ENCODE results near the gene ST8SIA6.
"Not testable (repeated sequence)": the region's sequence is repeated elsewhere in the genome, so short reads cannot be mapped to it uniquely, and the experiment has no call there.

Gene ST8SIA6

GRCh38 chr10:17456032-17456548, 1.7 kb upstream of the ST8SIA6 start:
- no peak for DNase-seq

- no peak for DNase-seq
Measured at GRCh38 chr10:17455015-17455520, 673 bp upstream of the ST8SIA6 start.

GRCh38 chr10:17453373-17454091, 863 bp downstream of the ST8SIA6 start:
- peak; percentile 83 for DNase-seq

GRCh38 chr10:17453035-17453372, 1.4 kb downstream of the ST8SIA6 start:
- no peak for DNase-seq

GRCh38 chr10:17452060-17452841, 2.1 kb downstream of the ST8SIA6 start:
- no peak for DNase-seq

GRCh38 chr10:17450024-17450423, 4.4 kb downstream of the ST8SIA6 start:
- DNase-seq = no peak

- DNase-seq = peak; percentile 35
Measured at GRCh38 chr10:17445400-17445998, 8.9 kb downstream of the ST8SIA6 start.

- no peak for DNase-seq
Measured at GRCh38 chr10:17444388-17444714, 10.0 kb downstream of the ST8SIA6 start.

- peak; percentile 21 for DNase-seq
Measured at GRCh38 chr10:17443707-17444387, 10.5 kb downstream of the ST8SIA6 start.

GRCh38 chr10:17438583-17438982, 15.8 kb downstream of the ST8SIA6 start:
- DNase-seq = no peak

GRCh38 chr10:17436578-17436977, 17.8 kb downstream of the ST8SIA6 start:
- DNase-seq = not testable (repeated sequence)

GRCh38 chr10:17435953-17436352, 18.4 kb downstream of the ST8SIA6 start:
- no peak for DNase-seq

GRCh38 chr10:17435187-17435586, 19.2 kb downstream of the ST8SIA6 start:
- no peak for DNase-seq

GRCh38 chr10:17432723-17433122, 21.7 kb downstream of the ST8SIA6 start:
- DNase-seq = peak; percentile 30

GRCh38 chr10:17431871-17432311, 22.5 kb downstream of the ST8SIA6 start:
- peak; percentile 8 for DNase-seq

GRCh38 chr10:17430647-17431355, 23.6 kb downstream of the ST8SIA6 start:
- peak; percentile 87 for DNase-seq

- no peak for DNase-seq
Measured at GRCh38 chr10:17429490-17429889, 24.9 kb downstream of the ST8SIA6 start.

- DNase-seq = no peak
Measured at GRCh38 chr10:17428351-17429097, 25.9 kb downstream of the ST8SIA6 start.

GRCh38 chr10:17427666-17428350, 26.6 kb downstream of the ST8SIA6 start:
- no peak for DNase-seq

GRCh38 chr10:17427201-17427600, 27.2 kb downstream of the ST8SIA6 start:
- DNase-seq = no peak

- DNase-seq = no peak
Measured at GRCh38 chr10:17426263-17426750, 28.1 kb downstream of the ST8SIA6 start.
